ENCODE measurements around the gene ANGPTL8.

GRCh38 chr19:11288349-11288748 is 48.9 kb downstream of the ANGPTL8 start:
- TF ChIP-seq CTCF (conservative IDR thresholded peaks at IDR 0.05; ENCODE audit: low read depth, low read length) (peak; percentile 60), POLR2A (IDR thresholded peaks at IDR 0.05; ENCODE audit: low read depth, low read length) (no peak), CEBPB (IDR thresholded peaks at IDR 0.05; ENCODE audit: low read depth, low read length) (no peak), BHLHE40 (IDR thresholded peaks at IDR 0.05; ENCODE audit: low read depth, low read length) (no peak)

Measured in IMR-90 (cell line).